WTC11 (cell line): ENCODE results near the gene GPC5. TPM values are rescaled to one million over a fixed set of nuclear protein-coding genes. Genes with fewer than 3 reads are reported as not detected.
"Not testable (repeated sequence)": the region's sequence is repeated elsewhere in the genome, so short reads cannot be mapped to it uniquely, and the experiment has no call there.

Source experiments
- ATAC-seq: fragments of 200-7000 bp; cut with Tn5 transposase; 2 replicates; pipeline ENCODE4 v1.10.0; 2021; ENCODE audit warnings: mild to moderate bottlenecking, moderate library complexity
- CTCF ChIA-PET: fragments of 300-600 bp; sonication (Branson Sonifier 250); formaldehyde crosslinking; loops from one replicate; lab custom pipeline; 2021; ENCODE audit warnings: antibody characterized with exemption; lab: Charles Lee
- POLR2A ChIA-PET: fragments of 350-600 bp; sonication (Branson Sonifier 250); formaldehyde crosslinking; loops from one replicate; lab custom pipeline; 2021; ENCODE audit warnings: antibody characterized with exemption; lab: Charles Lee
- DNase-seq: peaks from one replicate; pipeline ENCODE4 v3.0.0; 2021; ENCODE audit warnings: low spot score
- H3K27ac Mint-ChIP-seq: 2 replicates; pipeline ENCODE4 v1.8.0; 2021; ENCODE audit warnings: mixed read lengths
- H3K27me3 Mint-ChIP-seq: 2 replicates; pipeline ENCODE4 v1.8.0; 2021; ENCODE audit warnings: low read depth, mild to moderate bottlenecking, moderate library complexity, mixed read lengths
- H3K36me3 Mint-ChIP-seq: 2 replicates; pipeline ENCODE4 v1.8.0; 2021; ENCODE audit warnings: mixed read lengths
- H3K4me1 Mint-ChIP-seq: 2 replicates; pipeline ENCODE4 v1.8.0; 2022; ENCODE audit warnings: mixed read lengths
- H3K4me3 Mint-ChIP-seq: 2 replicates; pipeline ENCODE4 v1.8.0; 2021; ENCODE audit warnings: mild to moderate bottlenecking, moderate library complexity, mixed read lengths
- H3K9me3 Mint-ChIP-seq: 2 replicates; pipeline ENCODE4 v1.8.0; 2021; ENCODE audit warnings: mixed read lengths
- E2F5 ChIP-seq: sonication (generic); formaldehyde crosslinking; IDR thresholded peaks from 2 replicates; pipeline ENCODE4 v1.8.1; 2022; ENCODE audit warnings: mild to moderate bottlenecking, moderate library complexity, missing genetic modification reagents
- ESRRA ChIP-seq: sonication (generic); formaldehyde crosslinking; IDR thresholded peaks from 2 replicates; pipeline ENCODE4 v1.8.1; 2022; ENCODE audit warnings: mild to moderate bottlenecking, missing genetic modification reagents, borderline replicate concordance
- FOXK1 ChIP-seq: sonication (generic); formaldehyde crosslinking; IDR thresholded peaks from 2 replicates; pipeline ENCODE4 v1.8.0; 2022; ENCODE audit warnings: mild to moderate bottlenecking, moderate library complexity, missing genetic modification reagents
- GTF2I ChIP-seq: fragments of 250-450 bp; sonication (Bioruptor Pico); conservative IDR thresholded peaks from 2 replicates; pipeline ENCODE4 v1.4.0; 2021; ENCODE audit warnings: mild to moderate bottlenecking
- HMGA2 ChIP-seq: fragments of 250-450 bp; sonication (Bioruptor Pico); IDR thresholded peaks from 2 replicates; pipeline ENCODE4 v1.4.0; 2021; ENCODE audit warnings: mild to moderate bottlenecking, moderate library complexity
- MLX ChIP-seq: sonication (generic); formaldehyde crosslinking; IDR thresholded peaks from 2 replicates; pipeline ENCODE4 v1.8.1; 2023; ENCODE audit warnings: mild to moderate bottlenecking, missing genetic modification reagents, moderate library complexity
- RORB ChIP-seq: fragments of 250-450 bp; sonication (Bioruptor Pico); IDR thresholded peaks from 2 replicates; pipeline ENCODE4 v1.9.0; 2021; ENCODE audit warnings: mild to moderate bottlenecking
- SP1 ChIP-seq: sonication (generic); formaldehyde crosslinking; conservative IDR thresholded peaks from 2 replicates; pipeline ENCODE4 v1.8.1; 2022; ENCODE audit warnings: missing genetic modification reagents
- ZBTB21 ChIP-seq: sonication (generic); formaldehyde crosslinking; IDR thresholded peaks from 2 replicates; pipeline ENCODE4 v1.8.1; 2023; ENCODE audit warnings: mild to moderate bottlenecking, missing genetic modification reagents, borderline replicate concordance
- ZNF232 ChIP-seq: sonication (generic); formaldehyde crosslinking; IDR thresholded peaks from 2 replicates; pipeline ENCODE4 v1.8.0; 2022; ENCODE audit warnings: mild to moderate bottlenecking, missing genetic modification reagents
- ZNF263 ChIP-seq: sonication (generic); formaldehyde crosslinking; IDR thresholded peaks from 2 replicates; pipeline ENCODE4 v1.8.1; 2022; ENCODE audit warnings: low read depth, mild to moderate bottlenecking, moderate library complexity, missing genetic modification reagents
- ZNF423 ChIP-seq: fragments of 250-450 bp; sonication (Bioruptor Pico); IDR thresholded peaks from 2 replicates; pipeline ENCODE4 v2.1.2; 2022; ENCODE audit warnings: mild to moderate bottlenecking, moderate library complexity
- total RNA-seq: library from RNA; stranded (reverse); gene quantifications from 3 replicates; pipeline ENCODE4 v1.2.3, GENCODE V29; 2021
- TF ChIP-seq, protein P1 (sequence below): sonication (generic); formaldehyde crosslinking; IDR thresholded peaks from 2 replicates; pipeline ENCODE4 v1.8.1; 2023; ENCODE audit warnings: mild to moderate bottlenecking, missing genetic modification reagents
- TF ChIP-seq, protein P2 (sequence below): sonication (generic); formaldehyde crosslinking; IDR thresholded peaks from 2 replicates; pipeline ENCODE4 v1.8.0; 2022; ENCODE audit warnings: mild to moderate bottlenecking, missing genetic modification reagents
- TF ChIP-seq, protein P3 (sequence below): sonication (generic); formaldehyde crosslinking; IDR thresholded peaks from 2 replicates; pipeline ENCODE4 v1.8.0; 2022; ENCODE audit warnings: mild to moderate bottlenecking, missing genetic modification reagents
- TF ChIP-seq, protein P4 (sequence below): sonication (generic); formaldehyde crosslinking; IDR thresholded peaks from 2 replicates; pipeline ENCODE4 v1.8.0; 2023; ENCODE audit warnings: missing genetic modification reagents, mild to moderate bottlenecking, borderline replicate concordance
- TF ChIP-seq, protein P5 (sequence below): fragments of 250-450 bp; sonication (Bioruptor Pico); IDR thresholded peaks from 2 replicates; pipeline ENCODE4 v1.8.0; 2021; ENCODE audit warnings: mild to moderate bottlenecking
- TF ChIP-seq, protein P6 (sequence below): sonication (generic); formaldehyde crosslinking; IDR thresholded peaks from 2 replicates; pipeline ENCODE4 v1.8.1; 2023; ENCODE audit warnings: mild to moderate bottlenecking, moderate library complexity, missing genetic modification reagents

The GPC5 gene
- total RNA-seq, 1 experiment from 2014 or later, result 0.46 TPM

GRCh38 chr13:91668866-91669495, 270.6 kb downstream of the GPC5 start (continued):
- TF ChIP-seq, protein P1, sequence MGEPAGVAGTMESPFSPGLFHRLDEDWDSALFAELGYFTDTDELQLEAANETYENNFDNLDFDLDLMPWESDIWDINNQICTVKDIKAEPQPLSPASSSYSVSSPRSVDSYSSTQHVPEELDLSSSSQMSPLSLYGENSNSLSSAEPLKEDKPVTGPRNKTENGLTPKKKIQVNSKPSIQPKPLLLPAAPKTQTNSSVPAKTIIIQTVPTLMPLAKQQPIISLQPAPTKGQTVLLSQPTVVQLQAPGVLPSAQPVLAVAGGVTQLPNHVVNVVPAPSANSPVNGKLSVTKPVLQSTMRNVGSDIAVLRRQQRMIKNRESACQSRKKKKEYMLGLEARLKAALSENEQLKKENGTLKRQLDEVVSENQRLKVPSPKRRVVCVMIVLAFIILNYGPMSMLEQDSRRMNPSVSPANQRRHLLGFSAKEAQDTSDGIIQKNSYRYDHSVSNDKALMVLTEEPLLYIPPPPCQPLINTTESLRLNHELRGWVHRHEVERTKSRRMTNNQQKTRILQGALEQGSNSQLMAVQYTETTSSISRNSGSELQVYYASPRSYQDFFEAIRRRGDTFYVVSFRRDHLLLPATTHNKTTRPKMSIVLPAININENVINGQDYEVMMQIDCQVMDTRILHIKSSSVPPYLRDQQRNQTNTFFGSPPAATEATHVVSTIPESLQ (CRISPR knock-in tag), result no peak
- TF ChIP-seq, protein P2, sequence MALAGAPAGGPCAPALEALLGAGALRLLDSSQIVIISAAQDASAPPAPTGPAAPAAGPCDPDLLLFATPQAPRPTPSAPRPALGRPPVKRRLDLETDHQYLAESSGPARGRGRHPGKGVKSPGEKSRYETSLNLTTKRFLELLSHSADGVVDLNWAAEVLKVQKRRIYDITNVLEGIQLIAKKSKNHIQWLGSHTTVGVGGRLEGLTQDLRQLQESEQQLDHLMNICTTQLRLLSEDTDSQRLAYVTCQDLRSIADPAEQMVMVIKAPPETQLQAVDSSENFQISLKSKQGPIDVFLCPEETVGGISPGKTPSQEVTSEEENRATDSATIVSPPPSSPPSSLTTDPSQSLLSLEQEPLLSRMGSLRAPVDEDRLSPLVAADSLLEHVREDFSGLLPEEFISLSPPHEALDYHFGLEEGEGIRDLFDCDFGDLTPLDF, result no peak
- TF ChIP-seq ZBTB21 (CRISPR knock-in tag), result no peak
- no peak for TF ChIP-seq ESRRA (CRISPR knock-in tag)
- TF ChIP-seq, protein P3, sequence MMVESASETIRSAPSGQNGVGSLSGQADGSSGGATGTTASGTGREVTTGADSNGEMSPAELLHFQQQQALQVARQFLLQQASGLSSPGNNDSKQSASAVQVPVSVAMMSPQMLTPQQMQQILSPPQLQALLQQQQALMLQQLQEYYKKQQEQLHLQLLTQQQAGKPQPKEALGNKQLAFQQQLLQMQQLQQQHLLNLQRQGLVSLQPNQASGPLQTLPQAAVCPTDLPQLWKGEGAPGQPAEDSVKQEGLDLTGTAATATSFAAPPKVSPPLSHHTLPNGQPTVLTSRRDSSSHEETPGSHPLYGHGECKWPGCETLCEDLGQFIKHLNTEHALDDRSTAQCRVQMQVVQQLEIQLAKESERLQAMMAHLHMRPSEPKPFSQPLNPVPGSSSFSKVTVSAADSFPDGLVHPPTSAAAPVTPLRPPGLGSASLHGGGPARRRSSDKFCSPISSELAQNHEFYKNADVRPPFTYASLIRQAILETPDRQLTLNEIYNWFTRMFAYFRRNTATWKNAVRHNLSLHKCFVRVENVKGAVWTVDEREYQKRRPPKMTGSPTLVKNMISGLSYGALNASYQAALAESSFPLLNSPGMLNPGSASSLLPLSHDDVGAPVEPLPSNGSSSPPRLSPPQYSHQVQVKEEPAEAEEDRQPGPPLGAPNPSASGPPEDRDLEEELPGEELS (CRISPR knock-in tag), result no peak
- no peak for TF ChIP-seq HMGA2
- TF ChIP-seq, protein P4, sequence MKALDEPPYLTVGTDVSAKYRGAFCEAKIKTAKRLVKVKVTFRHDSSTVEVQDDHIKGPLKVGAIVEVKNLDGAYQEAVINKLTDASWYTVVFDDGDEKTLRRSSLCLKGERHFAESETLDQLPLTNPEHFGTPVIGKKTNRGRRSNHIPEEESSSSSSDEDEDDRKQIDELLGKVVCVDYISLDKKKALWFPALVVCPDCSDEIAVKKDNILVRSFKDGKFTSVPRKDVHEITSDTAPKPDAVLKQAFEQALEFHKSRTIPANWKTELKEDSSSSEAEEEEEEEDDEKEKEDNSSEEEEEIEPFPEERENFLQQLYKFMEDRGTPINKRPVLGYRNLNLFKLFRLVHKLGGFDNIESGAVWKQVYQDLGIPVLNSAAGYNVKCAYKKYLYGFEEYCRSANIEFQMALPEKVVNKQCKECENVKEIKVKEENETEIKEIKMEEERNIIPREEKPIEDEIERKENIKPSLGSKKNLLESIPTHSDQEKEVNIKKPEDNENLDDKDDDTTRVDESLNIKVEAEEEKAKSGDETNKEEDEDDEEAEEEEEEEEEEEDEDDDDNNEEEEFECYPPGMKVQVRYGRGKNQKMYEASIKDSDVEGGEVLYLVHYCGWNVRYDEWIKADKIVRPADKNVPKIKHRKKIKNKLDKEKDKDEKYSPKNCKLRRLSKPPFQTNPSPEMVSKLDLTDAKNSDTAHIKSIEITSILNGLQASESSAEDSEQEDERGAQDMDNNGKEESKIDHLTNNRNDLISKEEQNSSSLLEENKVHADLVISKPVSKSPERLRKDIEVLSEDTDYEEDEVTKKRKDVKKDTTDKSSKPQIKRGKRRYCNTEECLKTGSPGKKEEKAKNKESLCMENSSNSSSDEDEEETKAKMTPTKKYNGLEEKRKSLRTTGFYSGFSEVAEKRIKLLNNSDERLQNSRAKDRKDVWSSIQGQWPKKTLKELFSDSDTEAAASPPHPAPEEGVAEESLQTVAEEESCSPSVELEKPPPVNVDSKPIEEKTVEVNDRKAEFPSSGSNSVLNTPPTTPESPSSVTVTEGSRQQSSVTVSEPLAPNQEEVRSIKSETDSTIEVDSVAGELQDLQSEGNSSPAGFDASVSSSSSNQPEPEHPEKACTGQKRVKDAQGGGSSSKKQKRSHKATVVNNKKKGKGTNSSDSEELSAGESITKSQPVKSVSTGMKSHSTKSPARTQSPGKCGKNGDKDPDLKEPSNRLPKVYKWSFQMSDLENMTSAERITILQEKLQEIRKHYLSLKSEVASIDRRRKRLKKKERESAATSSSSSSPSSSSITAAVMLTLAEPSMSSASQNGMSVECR (CRISPR knock-in tag), result no peak

GRCh38 chr13:91674347-91674746, 275.9 kb downstream of the GPC5 start:
- H3K4me3 Mint-ChIP-seq, POLR2A ChIA-PET, H3K4me1 Mint-ChIP-seq, H3K9me3 Mint-ChIP-seq, CTCF ChIA-PET, H3K36me3 Mint-ChIP-seq, ATAC-seq, H3K27ac Mint-ChIP-seq, H3K27me3 Mint-ChIP-seq, DNase-seq: not testable (repeated sequence)

- Mint-ChIP-seq H3K9me3 (no peaks in the 10 kb centered on the region), H3K27ac (no peak overlapping the region), H3K4me1 (no peaks in the 10 kb centered on the region), H3K36me3 (no peaks in the 10 kb centered on the region), H3K27me3 (no peaks in the 10 kb centered on the region), H3K4me3 (no peak overlapping the region)
- CTCF ChIA-PET, result interaction anchor here (0.6 kb wide), 1 partner anchor 120 kb away, joined by 3 read pairs; no protein-coding TSS in a partner anchor
- no peak for ATAC-seq
- DNase-seq, result no peak
- POLR2A ChIA-PET, result no interaction called here
- TF ChIP-seq ZNF263 (CRISPR knock-in tag) (no peak), ESRRA (CRISPR knock-in tag) (no peak), SP1 (no peak), RORB (CRISPR knock-in tag) (no peak), FOXK1 (no peak), ZNF423 (CRISPR knock-in tag) (no peak), MLX (CRISPR knock-in tag) (no peak), ZNF232 (CRISPR knock-in tag) (no peak), E2F5 (CRISPR knock-in tag) (no peak), GTF2I (no peak)
- TF ChIP-seq, protein P5, sequence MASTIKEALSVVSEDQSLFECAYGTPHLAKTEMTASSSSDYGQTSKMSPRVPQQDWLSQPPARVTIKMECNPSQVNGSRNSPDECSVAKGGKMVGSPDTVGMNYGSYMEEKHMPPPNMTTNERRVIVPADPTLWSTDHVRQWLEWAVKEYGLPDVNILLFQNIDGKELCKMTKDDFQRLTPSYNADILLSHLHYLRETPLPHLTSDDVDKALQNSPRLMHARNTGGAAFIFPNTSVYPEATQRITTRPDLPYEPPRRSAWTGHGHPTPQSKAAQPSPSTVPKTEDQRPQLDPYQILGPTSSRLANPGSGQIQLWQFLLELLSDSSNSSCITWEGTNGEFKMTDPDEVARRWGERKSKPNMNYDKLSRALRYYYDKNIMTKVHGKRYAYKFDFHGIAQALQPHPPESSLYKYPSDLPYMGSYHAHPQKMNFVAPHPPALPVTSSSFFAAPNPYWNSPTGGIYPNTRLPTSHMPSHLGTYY, result no peak
- TF ChIP-seq, protein P6, sequence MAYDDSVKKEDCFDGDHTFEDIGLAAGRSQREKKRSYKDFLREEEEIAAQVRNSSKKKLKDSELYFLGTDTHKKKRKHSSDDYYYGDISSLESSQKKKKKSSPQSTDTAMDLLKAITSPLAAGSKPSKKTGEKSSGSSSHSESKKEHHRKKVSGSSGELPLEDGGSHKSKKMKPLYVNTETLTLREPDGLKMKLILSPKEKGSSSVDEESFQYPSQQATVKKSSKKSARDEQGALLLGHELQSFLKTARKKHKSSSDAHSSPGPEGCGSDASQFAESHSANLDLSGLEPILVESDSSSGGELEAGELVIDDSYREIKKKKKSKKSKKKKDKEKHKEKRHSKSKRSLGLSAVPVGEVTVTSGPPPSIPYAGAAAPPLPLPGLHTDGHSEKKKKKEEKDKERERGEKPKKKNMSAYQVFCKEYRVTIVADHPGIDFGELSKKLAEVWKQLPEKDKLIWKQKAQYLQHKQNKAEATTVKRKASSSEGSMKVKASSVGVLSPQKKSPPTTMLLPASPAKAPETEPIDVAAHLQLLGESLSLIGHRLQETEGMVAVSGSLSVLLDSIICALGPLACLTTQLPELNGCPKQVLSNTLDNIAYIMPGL (CRISPR knock-in tag), result no peak
Measured at GRCh38 chr13:91684746-91685145, 286.3 kb downstream of the GPC5 start.
